GM18520 (cell line): ENCODE measurements around the gene STK36.

ENCODE experiments used
- ATAC-seq: cut with Tn5 transposase; IDR thresholded peaks from one replicate; pipeline ENCODE4 v1.9.1; 2021; ENCODE audit not compliant: unreplicated experiment

STK36 gene

DNA sequence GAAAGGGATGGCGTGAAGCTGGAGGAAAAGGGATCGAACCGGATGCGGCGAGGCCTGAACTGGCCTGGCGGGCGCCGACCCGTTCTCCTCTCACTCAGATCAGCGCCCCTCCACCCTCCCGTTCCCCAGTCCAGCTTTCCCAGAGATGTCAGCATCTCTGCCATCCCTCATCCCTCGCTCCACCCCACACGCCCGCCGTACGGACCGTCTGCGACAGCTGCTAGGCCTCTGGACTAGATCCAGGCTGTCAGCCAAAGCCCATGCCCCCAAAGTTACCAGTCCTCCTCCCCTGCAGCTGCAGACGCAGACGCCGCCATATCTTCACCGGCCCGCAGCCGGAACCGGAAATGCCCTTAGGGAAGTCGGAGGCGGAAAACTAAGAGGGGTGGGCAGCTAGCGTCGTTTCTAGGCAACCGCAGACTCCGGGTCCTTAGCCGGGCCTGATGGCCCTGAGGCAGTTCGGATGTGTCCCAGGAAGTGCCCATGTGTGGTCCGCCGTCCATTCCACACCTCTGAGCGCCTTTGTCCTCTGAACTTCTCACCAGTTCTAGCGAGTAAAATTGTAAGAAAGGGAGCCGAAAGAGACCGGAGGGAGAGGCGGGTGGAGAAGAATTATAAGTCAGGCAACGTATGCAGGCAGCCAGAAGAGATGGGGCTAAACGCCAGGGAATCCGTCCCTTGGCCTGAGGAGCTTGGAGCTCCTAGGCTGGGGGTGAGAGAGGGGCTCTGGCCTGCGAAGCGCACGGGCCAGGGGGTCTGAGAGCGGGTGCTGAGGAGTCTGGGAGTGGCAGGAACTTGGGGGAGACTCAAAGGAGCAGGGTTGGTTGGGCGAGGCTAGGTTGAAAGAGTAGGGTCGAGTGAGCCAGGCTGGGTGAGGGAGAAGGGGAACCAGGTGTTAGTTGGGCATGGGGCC is at the start of gene STK36, which contains the start of gene RNF25:
Gene STK36 (plus strand): TSS at position 433 of the 913 bp plus-strand sequence. CDS start 744 bp downstream, outside the sequence.
Gene RNF25 (minus strand): TSS at position 349 of the 913 bp plus-strand sequence. CDS start 32 bp downstream, at position 317.
- peak; percentile 95 for ATAC-seq

- ATAC-seq = no peak
These were observed 49.1 kb upstream of the STK36 start for GRCh38 chr2:218622606-218623365.

- ATAC-seq = no peak
These were observed 48.5 kb upstream of the STK36 start for GRCh38 chr2:218623366-218623705.

GRCh38 chr2:218626369-218626768 is 45.5 kb upstream of the STK36 start:
- ATAC-seq = no peak

GRCh38 chr2:218627939-218628338 is 43.9 kb upstream of the STK36 start:
- no peak for ATAC-seq

GRCh38 chr2:218631837-218632236 is 40.0 kb upstream of the STK36 start:
- ATAC-seq = no peak

DNA sequence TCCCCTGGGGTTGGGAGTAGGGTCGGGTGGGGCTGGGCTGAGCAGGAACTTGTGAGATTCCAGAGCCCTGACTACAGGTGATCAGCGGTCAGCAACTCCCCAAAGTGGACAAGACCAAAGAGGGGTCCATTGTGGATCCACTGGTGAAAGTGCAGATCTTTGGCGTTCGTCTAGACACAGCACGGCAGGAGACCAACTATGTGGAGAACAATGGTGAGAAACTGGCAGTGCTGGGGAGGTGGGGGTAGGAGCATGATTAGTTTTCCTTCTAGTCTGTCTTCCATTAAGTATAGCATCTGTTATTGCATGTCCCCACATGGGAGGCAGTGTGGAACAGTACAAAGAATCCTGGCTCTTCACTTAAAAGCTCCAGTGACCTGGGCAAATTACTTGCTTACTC is 36.2 kb upstream of the STK36 start:
- no peak for ATAC-seq

GRCh38 chr2:218638372-218638771 is 33.5 kb upstream of the STK36 start:
- no peak for ATAC-seq

DNA sequence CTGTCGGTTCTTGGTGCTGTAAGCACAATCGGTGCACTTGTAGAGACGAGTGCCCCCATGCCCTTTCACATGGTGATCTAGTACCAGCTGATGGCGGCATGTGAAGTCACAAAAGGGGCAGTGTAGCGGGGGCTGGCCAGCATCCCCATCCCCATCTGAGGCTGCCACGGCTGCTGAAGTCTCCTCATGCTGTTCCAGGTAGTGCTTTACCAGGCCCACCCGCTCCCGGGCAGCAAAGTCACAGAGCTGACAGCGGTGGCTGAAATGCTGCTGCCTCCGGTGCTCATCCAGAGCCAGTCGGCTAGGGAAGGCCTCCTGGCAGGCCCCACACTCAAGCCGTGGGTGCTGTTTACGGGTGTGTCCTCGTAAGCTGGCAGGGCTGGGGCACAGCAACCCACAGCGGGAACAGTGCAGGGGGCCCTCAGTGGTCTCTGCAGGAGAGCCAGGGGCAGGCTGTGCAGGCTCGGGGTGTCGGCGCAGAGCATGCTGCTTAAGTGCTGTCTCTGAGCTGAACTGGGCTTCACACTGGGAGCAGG is 29.7 kb upstream of the STK36 start:
- no peak for ATAC-seq

- no peak for ATAC-seq
These were observed 29.1 kb upstream of the STK36 start for GRCh38 chr2:218642786-218643185.

DNA sequence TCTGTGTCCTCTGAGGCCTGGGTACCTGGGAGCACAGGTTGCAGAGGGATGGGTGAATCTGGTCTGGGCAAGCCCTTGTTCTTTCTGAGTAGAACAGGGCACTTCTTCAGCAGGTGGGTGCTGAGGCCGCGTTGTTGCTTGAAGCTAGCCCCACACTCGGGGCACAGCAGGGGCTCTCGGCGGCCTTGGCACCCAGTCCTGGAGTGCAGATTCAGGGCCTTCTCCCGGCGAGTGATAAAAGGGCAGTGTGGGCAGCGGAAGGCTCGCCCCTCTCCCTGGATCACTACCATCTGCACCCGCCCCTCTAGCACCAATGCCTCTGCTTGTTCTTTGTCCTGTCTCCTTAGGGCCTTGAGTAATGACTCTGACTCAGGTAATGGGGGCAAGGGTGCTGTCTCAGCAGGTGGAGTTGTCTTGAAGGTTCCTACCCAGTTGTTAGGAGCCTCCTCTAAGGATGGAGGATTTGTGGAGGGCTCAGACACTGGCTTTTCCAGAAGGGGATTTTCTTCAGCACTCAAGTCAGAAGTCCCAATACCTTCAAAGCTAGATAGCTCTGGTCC is 28.1 kb upstream of the STK36 start:
- ATAC-seq = no peak

DNA sequence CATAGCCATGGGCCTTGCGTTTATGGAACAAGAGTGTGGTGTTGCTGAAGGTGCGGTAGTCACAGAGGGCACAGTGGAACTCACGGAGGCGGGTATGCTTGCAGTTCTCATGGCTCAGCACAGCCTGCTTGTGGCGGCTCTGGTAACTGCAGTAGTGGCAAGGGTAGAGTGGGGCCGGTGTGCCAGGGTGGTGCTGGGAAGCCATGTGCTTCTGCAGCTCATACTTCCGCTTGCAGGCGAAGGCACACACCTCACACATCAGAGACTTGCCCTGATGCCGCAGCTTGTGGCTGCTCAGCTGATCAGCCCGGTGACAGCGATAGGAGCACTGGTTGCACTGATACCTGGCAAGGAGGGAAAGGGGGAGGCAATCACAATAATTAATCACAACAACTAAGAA is 27.2 kb upstream of the STK36 start:
- ATAC-seq = no peak

- ATAC-seq = no peak
These were observed 26.8 kb upstream of the STK36 start for GRCh38 chr2:218645126-218645525.

DNA sequence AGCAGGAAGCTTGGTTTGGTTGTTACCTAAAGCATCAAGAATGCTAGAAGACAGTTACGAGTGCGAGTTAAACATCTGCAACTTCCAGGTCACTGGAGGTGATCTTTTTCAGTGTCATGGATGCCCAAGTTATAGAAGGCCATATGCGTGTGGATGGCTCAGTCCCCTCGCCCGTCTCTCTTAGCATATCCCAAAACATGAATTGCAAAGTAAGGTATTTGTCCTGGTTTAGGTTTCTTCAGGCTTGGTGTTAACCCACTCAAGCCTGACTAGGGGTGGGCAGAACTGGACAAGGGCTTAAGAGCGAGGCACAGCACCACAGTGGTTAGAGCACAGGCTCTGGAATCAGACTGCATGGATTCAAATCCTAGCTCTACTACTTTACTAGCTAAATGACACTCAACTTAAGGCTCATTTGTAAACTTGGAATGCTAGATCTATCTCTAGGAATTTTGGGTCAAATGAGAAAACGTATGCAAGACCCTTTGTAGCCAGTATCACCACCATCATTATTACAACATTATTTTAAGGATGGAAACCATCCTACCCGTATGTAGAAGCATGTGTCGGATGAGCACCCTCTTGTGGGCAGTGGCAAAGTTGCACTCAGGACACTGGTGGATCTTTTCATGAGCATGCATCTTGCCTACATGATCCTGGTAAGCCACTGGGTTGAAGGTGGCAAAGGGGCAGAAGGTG is 23.6 kb upstream of the STK36 start:
- ATAC-seq = no peak

- ATAC-seq = no peak
These were observed 23.1 kb upstream of the STK36 start for GRCh38 chr2:218648787-218649100.

DNA sequence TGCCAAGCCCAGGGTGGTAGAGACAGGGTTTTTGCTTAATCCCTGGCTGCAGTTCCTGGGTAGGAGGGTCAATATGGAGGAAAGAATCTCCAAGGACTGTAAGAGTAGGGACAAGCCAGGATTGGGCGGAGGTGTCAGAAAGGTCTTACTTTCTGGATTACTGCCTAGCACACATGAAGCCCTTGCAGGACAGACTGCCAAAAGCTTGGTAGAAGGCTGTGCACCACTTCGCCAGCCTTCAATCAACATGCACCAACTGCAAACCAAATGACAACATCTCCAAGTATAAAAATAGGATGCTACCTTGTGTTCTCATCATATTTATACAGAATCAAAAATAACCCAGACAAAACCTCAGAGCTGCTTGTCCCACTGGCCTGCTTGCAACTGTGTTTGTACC is 16.1 kb upstream of the STK36 start:
- no peak for ATAC-seq

GRCh38 chr2:218658671-218659257 is 13.1 kb upstream of the STK36 start:
- ATAC-seq = peak; percentile 40

- ATAC-seq = peak; percentile 66
These were observed 12.5 kb upstream of the STK36 start, which contains the start of the genes BCS1L and ZNF142 for GRCh38 chr2:218659258-218659987. Gene BCS1L, plus strand, starts transcription at chr2:218659683. Its CDS starts 1,305 bp downstream, at chr2:218660988. Gene ZNF142, minus strand, starts transcription at chr2:218659623. Its CDS starts 3,194 bp downstream, at chr2:218656429.

- ATAC-seq = no peak
These were observed 11.9 kb upstream of the STK36 start for GRCh38 chr2:218659988-218660358.

DNA sequence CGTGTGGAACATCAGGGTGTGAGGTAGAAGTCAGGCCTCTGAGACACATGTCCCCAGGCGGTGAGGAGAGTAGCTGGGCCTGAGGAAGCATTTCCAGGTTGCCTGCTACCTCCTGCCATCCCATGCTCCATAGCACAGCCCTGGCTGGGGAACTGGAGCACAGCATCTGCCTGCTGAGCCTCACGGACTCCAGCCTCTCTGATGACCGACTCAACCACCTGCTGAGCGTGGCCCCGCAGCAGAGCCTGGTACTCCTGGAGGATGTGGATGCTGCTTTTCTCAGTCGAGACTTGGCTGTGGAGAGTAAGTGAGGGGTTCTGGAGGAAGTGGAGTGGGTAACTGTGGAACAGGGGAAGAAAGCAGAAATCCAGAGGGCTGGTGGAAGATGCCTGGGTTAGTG is 9.5 kb upstream of the STK36 start:
- no peak for ATAC-seq
